Smooth muscle cell (in vitro differentiated cells): ENCODE data around the gene DPYD. TPM values are rescaled to one million over a fixed set of nuclear protein-coding genes. Genes with fewer than 3 reads are reported as not detected.

Experiments
- DNase-seq: peaks from one replicate; lab custom pipeline; 2025; ENCODE audit not compliant: unreplicated experiment; lab: John Stamatoyannopoulos, UW
- H2AFZ ChIP-seq: fragments of 200-600 bp; sonication (generic); 2 replicates; pipeline ENCODE4 v1.6.0; 2016; ENCODE audit warnings: antibody characterized with exemption, low read depth, mild to moderate bottlenecking
- H3F3A ChIP-seq: fragments of 200-600 bp; sonication (generic); 2 replicates; pipeline ENCODE4 v1.6.0; 2017; ENCODE audit warnings: antibody characterized with exemption, low read depth
- H3K27ac ChIP-seq: fragments of 200-600 bp; sonication (generic); 2 replicates; pipeline ENCODE4 v1.5.1; 2016; ENCODE audit warnings: low read depth, mild to moderate bottlenecking
- H3K27me3 ChIP-seq: fragments of 200-600 bp; sonication (generic); 2 replicates; pipeline ENCODE4 v1.6.1; 2016; ENCODE audit warnings: low read depth, mild to moderate bottlenecking
- H3K36me3 ChIP-seq: fragments of 200-600 bp; sonication (generic); 2 replicates; pipeline ENCODE4 v1.5.1; 2016; ENCODE audit warnings: low read depth
- H3K4me1 ChIP-seq: fragments of 200-600 bp; sonication (generic); 2 replicates; pipeline ENCODE4 v1.5.1; 2016; ENCODE audit warnings: low read depth
- H3K4me2 ChIP-seq: fragments of 200-600 bp; sonication (generic); 2 replicates; pipeline ENCODE4 v1.6.0; 2016; ENCODE audit warnings: mild to moderate bottlenecking
- H3K4me3 ChIP-seq: fragments of 200-600 bp; sonication (generic); 2 replicates; pipeline ENCODE4 v1.5.1; 2016; ENCODE audit warnings: mild to moderate bottlenecking
- H3K79me2 ChIP-seq: fragments of 200-600 bp; sonication (generic); 2 replicates; pipeline ENCODE4 v1.6.0; 2016; ENCODE audit warnings: low read depth, mild to moderate bottlenecking
- H3K9ac ChIP-seq: fragments of 200-600 bp; sonication (generic); 2 replicates; pipeline ENCODE4 v1.6.0; 2016; ENCODE audit warnings: low read depth
- H3K9me3 ChIP-seq: fragments of 200-600 bp; sonication (generic); replicated peaks from 2 replicates; pipeline ENCODE4 v1.5.1; 2016; ENCODE audit warnings: low read depth
- H4K20me1 ChIP-seq: fragments of 200-600 bp; sonication (generic); 2 replicates; pipeline ENCODE4 v1.6.0; 2016; ENCODE audit warnings: low read depth
- CTCF ChIP-seq: fragments of 200-600 bp; sonication (generic); IDR thresholded peaks from 2 replicates; pipeline ENCODE4 v1.5.1; 2017; ENCODE audit warnings: borderline replicate concordance, mild to moderate bottlenecking, antibody characterized with exemption; ENCODE audit not compliant: insufficient read depth, poor library complexity, severe bottlenecking
- WGBS: methylation state at CpG from one replicate; pipeline ENCODE4 v1.1.7; 2016; ENCODE audit warnings: low lambda C conversion rate; 5-methylcytosine and 5-hydroxymethylcytosine counted together
- polyA plus RNA-seq: library from polyadenylated mRNA; unstranded; fragments of >200 nt; fragmentation: Nextera tagmentation; extraction: Ambion mirVana; gene quantifications from 2 replicates; pipeline ENCODE4 v1.2.1, GENCODE V29; 2016
- total RNA-seq: library from RNA; depleted of rRNA; stranded (reverse); fragments of >200 nt; gene quantifications from 2 replicates; pipeline ENCODE4 v1.2.3, GENCODE V29; 2014

DPYD gene
- total and polyA plus RNA-seq, 2 experiments from 2014 or later = 1.8 to 2.0 TPM

- Histone ChIP-seq H3K36me3 (no peaks in the 10 kb centered on the region), H3K4me1 (no peaks in the 10 kb centered on the region), H3K27me3 (no peaks in the 10 kb centered on the region), H3K4me3 (no peak overlapping the region), H3K9ac (no peak overlapping the region), H4K20me1 (no peaks in the 10 kb centered on the region), H3K79me2 (no peaks in the 10 kb centered on the region), H3K4me2 (no peak overlapping the region), H3K9me3 (no peaks in the 10 kb centered on the region), H3K27ac (no peak overlapping the region), H2AFZ (no peak overlapping the region), H3F3A (no peaks in the 10 kb centered on the region)
- no peak for DNase-seq
- no peak for TF ChIP-seq CTCF
- WGBS = 63% methylated on average over 1 of the region's 1 CpG
Measured at GRCh38 chr1:97204468-97204867, 716.4 kb downstream of the DPYD start.

- Histone ChIP-seq H3K27me3 (no peaks in the 10 kb centered on the region), H3K9me3 (no peaks in the 10 kb centered on the region), H3K27ac (no peak overlapping the region), H3F3A (no peaks in the 10 kb centered on the region), H2AFZ (no peak overlapping the region), H3K4me3 (no peak overlapping the region), H3K9ac (no peak overlapping the region), H3K4me1 (no peaks in the 10 kb centered on the region), H3K4me2 (no peak overlapping the region), H3K36me3 (no peaks in the 10 kb centered on the region), H4K20me1 (no peaks in the 10 kb centered on the region), H3K79me2 (no peaks in the 10 kb centered on the region)
- 58% methylated on average over 5 of the region's 5 CpGs for WGBS
- no peak for TF ChIP-seq CTCF
- no peak for DNase-seq
Measured at GRCh38 chr1:97202481-97203380, 718.1 kb downstream of the DPYD start.

- H3K4me1 ChIP-seq = no peaks in the 10 kb centered on the region
- no peaks in the 10 kb centered on the region for H3K27me3 ChIP-seq
- H3K79me2 ChIP-seq = no peaks in the 10 kb centered on the region
- no peak overlapping the region for H3K4me3 ChIP-seq
- H3K9me3 ChIP-seq = no peaks in the 10 kb centered on the region
- H3K27ac ChIP-seq = no peak overlapping the region
- no peak overlapping the region for H2AFZ ChIP-seq
- no peaks in the 10 kb centered on the region for H4K20me1 ChIP-seq
- no peak for TF ChIP-seq CTCF
- no peaks in the 10 kb centered on the region for H3F3A ChIP-seq
- no peak for DNase-seq
- WGBS = 87% methylated on average over 3 of the region's 3 CpGs
- no peak overlapping the region for H3K4me2 ChIP-seq
- H3K36me3 ChIP-seq = no peaks in the 10 kb centered on the region
- H3K9ac ChIP-seq = no peak overlapping the region
Measured at GRCh38 chr1:97201641-97202040, 719.2 kb downstream of the DPYD start.

- no peak overlapping the region for H3K4me3 ChIP-seq
- no peak for TF ChIP-seq CTCF
- no peaks in the 10 kb centered on the region for H3K4me1 ChIP-seq
- H2AFZ ChIP-seq = no peak overlapping the region
- H3K27ac ChIP-seq = no peak overlapping the region
- no peaks in the 10 kb centered on the region for H3K27me3 ChIP-seq
- H3F3A ChIP-seq = no peaks in the 10 kb centered on the region
- H4K20me1 ChIP-seq = no peaks in the 10 kb centered on the region
- H3K79me2 ChIP-seq = no peaks in the 10 kb centered on the region
- WGBS = 86% methylated on average over 2 of the region's 2 CpGs
- no peak overlapping the region for H3K9ac ChIP-seq
- DNase-seq = no peak
- no peak overlapping the region for H3K4me2 ChIP-seq
- no peaks in the 10 kb centered on the region for H3K36me3 ChIP-seq
- no peaks in the 10 kb centered on the region for H3K9me3 ChIP-seq
Measured at GRCh38 chr1:97200595-97200994, 720.2 kb downstream of the DPYD start.
